NT2/D1 (cell line): ENCODE data around the gene SRPRB.

Source experiments
- SUZ12 ChIP-seq: IDR thresholded peaks from 2 replicates; pipeline ENCODE4 v1.6.1; 2011; ENCODE audit not compliant: insufficient read length, insufficient read depth; ENCODE audit errors: extremely low read depth
- YY1 ChIP-seq: IDR thresholded peaks from 2 replicates; pipeline ENCODE4 v1.6.1; 2011; ENCODE audit not compliant: insufficient read length, insufficient read depth

- TF ChIP-seq YY1 = no peak
- TF ChIP-seq SUZ12 = no peak
Measured at GRCh38 chr3:133840055-133840737, 34.6 kb downstream of the SRPRB start.
